Neural cell (in vitro differentiated cells): Measurements from ENCODE around the gene ZBTB40.

ENCODE experiments used
- CTCF ChIP-seq: fragments of 450-650 bp; IDR thresholded peaks from 2 replicates; pipeline ENCODE4 v1.5.1; 2014; ENCODE audit warnings: antibody characterized with exemption, mild to moderate bottlenecking, moderate library complexity; ENCODE audit not compliant: poor library complexity, severe bottlenecking
- RAD21 ChIP-seq: fragments of 450-650 bp; conservative IDR thresholded peaks from 2 replicates; pipeline ENCODE4 v1.6.1; 2014; ENCODE audit warnings: antibody characterized with exemption, mild to moderate bottlenecking, moderate library complexity

- TF ChIP-seq CTCF (no peak), RAD21 (no peak)
Measured at GRCh38 chr1:22437573-22437972, 14.1 kb upstream of the ZBTB40 start.
